ENCODE measurements around the gene CD86. TPM values are rescaled to one million over a fixed set of nuclear protein-coding genes. Genes with fewer than 3 reads are reported as not detected.

CD86 gene
- total and polyA plus RNA-seq, 9 of the 15 experiments (the other 6 are each of a cell fraction or from before 2014, with no cell fraction given): 0.16 TPM; not detected in 8

DNA sequence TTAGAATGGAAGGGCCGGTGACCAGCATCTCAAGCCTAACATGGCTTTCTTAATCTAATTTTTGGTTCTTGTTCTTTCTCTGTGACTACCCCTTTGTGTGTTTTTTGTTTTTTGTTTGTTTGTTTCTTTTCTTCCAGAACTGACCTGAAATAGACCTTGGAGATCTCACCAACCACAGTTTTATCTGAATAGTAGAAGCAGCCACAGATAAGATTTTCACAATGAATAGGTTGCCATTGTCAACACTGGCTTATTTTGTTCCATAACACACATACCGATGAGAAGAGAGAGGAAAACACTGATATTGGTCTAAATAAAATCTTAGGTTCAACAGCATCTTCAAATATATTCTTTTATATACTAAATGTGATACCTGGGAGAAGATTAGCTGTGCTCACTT is 44.7 kb upstream of the CD86 start:
- H3K9me3 ChIP-seq (replicated peaks; ENCODE audit: control insufficient read depth, insufficient read depth, low read depth, low read length): no peaks in the 10 kb centered on the region
- 0% methylated on average over 1 of the region's 2 CpGs for WGBS (ENCODE audit: insufficient coverage, low coverage, missing lambda C conversion rate)
- H3K4me3 ChIP-seq: no peak overlapping the region
- H2AFZ ChIP-seq (ENCODE audit: low read depth, low read length): no peak overlapping the region
- H3K9ac ChIP-seq (ENCODE audit: insufficient read depth in 1 of 2, low read depth in 2 of 2, low read length in 2 of 2): no peak overlapping the region
- no peaks in the 10 kb centered on the region for H3K9me1 ChIP-seq (ENCODE audit: control insufficient read depth, insufficient read depth, low read length)
- H3K27me3 ChIP-seq (ENCODE audit: control insufficient read depth in 2 of 2, insufficient read depth in 2 of 2, low read length in 2 of 2): peaks cover 0 to 9% of the 10 kb centered on the region in 2 experiments; a peak in 2 of 5 replicates
- no peaks in the 10 kb centered on the region for H4K20me1 ChIP-seq (replicated peaks; ENCODE audit: control insufficient read depth, insufficient read depth, low read length)
- POLR2A ChIA-PET: interaction anchor here (2.0 kb wide), 1 partner anchor 10 kb away, joined by 7 read pairs; no protein-coding TSS in a partner anchor
- in situ Hi-C loops (cut with MboI): no loop called here
- no peaks in the 10 kb centered on the region for H3K4me1 ChIP-seq (replicated peaks in 1 of 2; ENCODE audit: control insufficient read depth in 2 of 2, insufficient read depth in 2 of 2, low read length in 2 of 2)
- H3K4me2 ChIP-seq (ENCODE audit: insufficient read depth, low read length): no peak overlapping the region
- H3K36me3 ChIP-seq (ENCODE audit: control insufficient read depth, insufficient read depth, low read length): no peaks in the 10 kb centered on the region
- no TSS peak for BruUV-seq (replicated peaks)
- no peak for FAIRE-seq
- no peaks in the 10 kb centered on the region for H3K79me2 ChIP-seq (ENCODE audit: control insufficient read depth, insufficient read depth, low read length)
- no peak overlapping the region for H3K27ac ChIP-seq (ENCODE audit: extremely low read depth, low read depth, low read length)
- ATAC-seq: no peak
- no peak for DNase-seq (ENCODE audit: extremely low read depth in 1 of 4, low spot score in 3 of 4)
- CTCF ChIA-PET (ENCODE audit: low intra/inter-chr PET ratio): no interaction called here
- intact Hi-C loops (cut with micrococcal nuclease): no loop called here
- TF ChIP-seq PHF21A (IDR thresholded peaks at IDR 0.05; ENCODE audit: borderline replicate concordance, low read depth) (no peak), FOS (IDR thresholded peaks at IDR 0.05; ENCODE audit: extremely low read depth, insufficient read length) (no peak), REST (IDR thresholded peaks at IDR 0.05; ENCODE audit: borderline replicate concordance) (no peak), REST (CRISPR knock-in tag; IDR thresholded peaks at IDR 0.05; ENCODE audit: low read depth) (no peak), ZNF592 (IDR thresholded peaks at IDR 0.05) (no peak)
- TF ChIP-seq, protein P1, sequence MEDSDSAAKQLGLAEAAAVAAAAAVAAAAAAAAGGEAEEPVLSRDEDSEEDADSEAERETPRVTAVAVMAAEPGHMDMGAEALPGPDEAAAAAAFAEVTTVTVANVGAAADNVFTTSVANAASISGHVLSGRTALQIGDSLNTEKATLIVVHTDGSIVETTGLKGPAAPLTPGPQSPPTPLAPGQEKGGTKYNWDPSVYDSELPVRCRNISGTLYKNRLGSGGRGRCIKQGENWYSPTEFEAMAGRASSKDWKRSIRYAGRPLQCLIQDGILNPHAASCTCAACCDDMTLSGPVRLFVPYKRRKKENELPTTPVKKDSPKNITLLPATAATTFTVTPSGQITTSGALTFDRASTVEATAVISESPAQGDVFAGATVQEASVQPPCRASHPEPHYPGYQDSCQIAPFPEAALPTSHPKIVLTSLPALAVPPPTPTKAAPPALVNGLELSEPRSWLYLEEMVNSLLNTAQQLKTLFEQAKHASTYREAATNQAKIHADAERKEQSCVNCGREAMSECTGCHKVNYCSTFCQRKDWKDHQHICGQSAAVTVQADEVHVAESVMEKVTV (CRISPR knock-in tag; IDR thresholded peaks at IDR 0.05): no peak
- TF ChIP-seq, protein P2, sequence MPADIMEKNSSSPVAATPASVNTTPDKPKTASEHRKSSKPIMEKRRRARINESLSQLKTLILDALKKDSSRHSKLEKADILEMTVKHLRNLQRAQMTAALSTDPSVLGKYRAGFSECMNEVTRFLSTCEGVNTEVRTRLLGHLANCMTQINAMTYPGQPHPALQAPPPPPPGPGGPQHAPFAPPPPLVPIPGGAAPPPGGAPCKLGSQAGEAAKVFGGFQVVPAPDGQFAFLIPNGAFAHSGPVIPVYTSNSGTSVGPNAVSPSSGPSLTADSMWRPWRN (IDR thresholded peaks at IDR 0.05; ENCODE audit: low read depth): no peak
